DND-41 (cell line): ENCODE measurements around the gene TOX2.

ENCODE experiments used
- ATAC-seq: fragments of 200-7000 bp; cut with Tn5 transposase; 3 replicates; pipeline ENCODE4 v1.9.1; 2021; ENCODE audit warnings: low read depth; ENCODE audit not compliant: insufficient read depth
- DNase-seq: peaks from one replicate; pipeline ENCODE4 v3.0.0-alpha.2; 2020
- H2AFZ ChIP-seq: 2 replicates; pipeline ENCODE4 v1.6.0; 2012; ENCODE audit warnings: low read depth, low read length
- H3K27ac ChIP-seq: 2 replicates; pipeline ENCODE4 v1.5.1; 2012; ENCODE audit warnings: low read length, inconsistent platforms
- H3K27me3 ChIP-seq: fragments of 200-600 bp; sonication (generic); 2 replicates; pipeline ENCODE4 v1.6.0; 2012; ENCODE audit warnings: low read length, mild to moderate bottlenecking, inconsistent platforms; ENCODE audit not compliant: insufficient read depth, poor library complexity
- H3K36me3 ChIP-seq: 2 replicates; pipeline ENCODE4 v1.5.1; 2012; ENCODE audit warnings: low read length, inconsistent platforms; ENCODE audit not compliant: insufficient read depth
- H3K4me1 ChIP-seq: 2 replicates; pipeline ENCODE4 v1.5.1; 2012; ENCODE audit warnings: mild to moderate bottlenecking, low read length; ENCODE audit not compliant: insufficient read depth
- H3K4me2 ChIP-seq: 2 replicates; pipeline ENCODE4 v1.6.0; 2012; ENCODE audit warnings: mild to moderate bottlenecking, moderate library complexity, low read length, inconsistent platforms; ENCODE audit not compliant: insufficient read depth
- H3K4me3 ChIP-seq, 2 experiments: fragments of 200-600 bp in 1 of 2; shearing (Covaris generic) in 1 of 2; 2 replicates each; pipeline ENCODE4 v1.5.1; 2012 to 2016; ENCODE audit warnings: inconsistent platforms in 2 of 2, low read length in 2 of 2, mild to moderate bottlenecking in 2 of 2, low read depth in 1 of 2, moderate library complexity in 1 of 2
- H3K79me2 ChIP-seq: 2 replicates; pipeline ENCODE4 v1.6.0; 2012; ENCODE audit warnings: low read length, inconsistent platforms; ENCODE audit not compliant: insufficient read depth
- H3K9ac ChIP-seq: 2 replicates; pipeline ENCODE4 v1.6.0; 2012; ENCODE audit warnings: low read depth, mild to moderate bottlenecking, inconsistent platforms, low read length, moderate library complexity
- H3K9me3 ChIP-seq: 2 replicates; pipeline ENCODE4 v1.5.1; 2012; ENCODE audit warnings: low read length, moderate library complexity, mild to moderate bottlenecking, inconsistent platforms; ENCODE audit not compliant: insufficient read depth, severe bottlenecking
- H4K20me1 ChIP-seq: 2 replicates; pipeline ENCODE4 v1.6.0; 2012; ENCODE audit warnings: low read length; ENCODE audit not compliant: insufficient read depth
- EZH2 ChIP-seq: IDR thresholded peaks from 3 replicates; pipeline ENCODE4 v1.6.1; 2012; ENCODE audit warnings: borderline replicate concordance, low read depth, mild to moderate bottlenecking, moderate library complexity, low read length, inconsistent platforms; ENCODE audit not compliant: severe bottlenecking
- TF ChIP-seq, protein P1 (sequence below): IDR thresholded peaks from 2 replicates; pipeline ENCODE4 v1.5.1; 2012; ENCODE audit warnings: borderline replicate concordance, low read length, moderate library complexity, mild to moderate bottlenecking; ENCODE audit not compliant: poor library complexity, severe bottlenecking; ENCODE audit errors: extremely low read depth

TOX2 gene

GRCh38 chr20:43931976-43932375 is 17.3 kb downstream of the TOX2 start:
- Histone ChIP-seq H4K20me1 (peaks cover 7% of the 10 kb centered on the region; the same call in 1 of the 2 replicates), H3K27me3 (peaks cover 3% of the 10 kb centered on the region), H3K79me2 (no peaks in the 10 kb centered on the region)

GRCh38 chr20:43934833-43935232 is 20.2 kb downstream of the TOX2 start:
- DNase-seq (no peak), ATAC-seq (no peak)
- Histone ChIP-seq H3K4me3 (no peak overlapping the region), H3K79me2 (no peaks in the 10 kb centered on the region), H4K20me1 (peaks cover 13% of the 10 kb centered on the region; the same call in 1 of the 2 replicates), H3K9me3 (no peaks in the 10 kb centered on the region), H3K4me1 (no peaks in the 10 kb centered on the region), H3K4me2 (no peak overlapping the region), H3K36me3 (no peaks in the 10 kb centered on the region), H2AFZ (no peak overlapping the region), H3K9ac (no peak overlapping the region), H3K27ac (no peak overlapping the region), H3K27me3 (no peaks in the 10 kb centered on the region)
- TF ChIP-seq EZH2, result no peak
- TF ChIP-seq, protein P1, sequence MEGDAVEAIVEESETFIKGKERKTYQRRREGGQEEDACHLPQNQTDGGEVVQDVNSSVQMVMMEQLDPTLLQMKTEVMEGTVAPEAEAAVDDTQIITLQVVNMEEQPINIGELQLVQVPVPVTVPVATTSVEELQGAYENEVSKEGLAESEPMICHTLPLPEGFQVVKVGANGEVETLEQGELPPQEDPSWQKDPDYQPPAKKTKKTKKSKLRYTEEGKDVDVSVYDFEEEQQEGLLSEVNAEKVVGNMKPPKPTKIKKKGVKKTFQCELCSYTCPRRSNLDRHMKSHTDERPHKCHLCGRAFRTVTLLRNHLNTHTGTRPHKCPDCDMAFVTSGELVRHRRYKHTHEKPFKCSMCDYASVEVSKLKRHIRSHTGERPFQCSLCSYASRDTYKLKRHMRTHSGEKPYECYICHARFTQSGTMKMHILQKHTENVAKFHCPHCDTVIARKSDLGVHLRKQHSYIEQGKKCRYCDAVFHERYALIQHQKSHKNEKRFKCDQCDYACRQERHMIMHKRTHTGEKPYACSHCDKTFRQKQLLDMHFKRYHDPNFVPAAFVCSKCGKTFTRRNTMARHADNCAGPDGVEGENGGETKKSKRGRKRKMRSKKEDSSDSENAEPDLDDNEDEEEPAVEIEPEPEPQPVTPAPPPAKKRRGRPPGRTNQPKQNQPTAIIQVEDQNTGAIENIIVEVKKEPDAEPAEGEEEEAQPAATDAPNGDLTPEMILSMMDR, result no peak

More at GRCh38 chr20:43931976-43932375, 17.3 kb downstream of the TOX2 start:
- no peak overlapping the region for H3K27ac ChIP-seq
- no peak overlapping the region for H3K4me3 ChIP-seq
- DNase-seq (no peak), ATAC-seq (no peak)
- H2AFZ ChIP-seq, result no peak overlapping the region
- no peak overlapping the region for H3K9ac ChIP-seq
- no peaks in the 10 kb centered on the region for H3K36me3 ChIP-seq
- no peaks in the 10 kb centered on the region for H3K9me3 ChIP-seq
- TF ChIP-seq EZH2, result no peak
- TF ChIP-seq, protein P1, result no peak
- no peaks in the 10 kb centered on the region for H3K4me1 ChIP-seq
- no peak overlapping the region for H3K4me2 ChIP-seq

GRCh38 chr20:43936104-43936770 is 21.6 kb downstream of the TOX2 start:
- Histone ChIP-seq H3K4me1 (peaks cover 3% of the 10 kb centered on the region), H3K79me2 (no peaks in the 10 kb centered on the region), H2AFZ (no peak overlapping the region), H3K4me2 (no peak overlapping the region), H3K4me3 (no peak overlapping the region), H3K9me3 (no peaks in the 10 kb centered on the region), H3K27ac (no peak overlapping the region), H3K36me3 (no peaks in the 10 kb centered on the region), H3K9ac (no peak overlapping the region), H3K27me3 (no peaks in the 10 kb centered on the region), H4K20me1 (peaks cover 13% of the 10 kb centered on the region; the same call in 1 of the 2 replicates)
- DNase-seq (no peak), ATAC-seq (no peak)
- TF ChIP-seq EZH2, result no peak
- TF ChIP-seq, protein P1, result no peak
